Calu3 (cell line): ENCODE measurements around the gene TTLL11. TPM values are rescaled to one million over a fixed set of nuclear protein-coding genes. Genes with fewer than 3 reads are reported as not detected.

ENCODE experiments used
- BruUV-seq: library from RNA; stranded (reverse); fragments of 400-500 nt; replicated peaks from 2 replicates; lab custom pipeline; 2021; lab: Mats Ljungman, UMichigan
- CTCF ChIA-PET: fragments of 300-600 bp; sonication (Branson Sonifier 250); formaldehyde crosslinking; loops from one replicate; lab custom pipeline; 2022; ENCODE audit warnings: antibody characterized with exemption; lab: Charles Lee
- DNase-seq: peaks from one replicate; pipeline ENCODE4 v3.0.0; 2022
- H3K27ac Mint-ChIP-seq: one replicate; pipeline ENCODE4 v1.8.0; 2022; ENCODE audit warnings: mixed read lengths; ENCODE audit not compliant: unreplicated experiment
- H3K27me3 Mint-ChIP-seq: one replicate; pipeline ENCODE4 v1.8.0; 2022; ENCODE audit warnings: mixed read lengths; ENCODE audit not compliant: unreplicated experiment
- H3K36me3 Mint-ChIP-seq: one replicate; pipeline ENCODE4 v1.8.0; 2022; ENCODE audit warnings: mild to moderate bottlenecking, moderate library complexity, mixed read lengths; ENCODE audit not compliant: insufficient read depth, unreplicated experiment
- H3K4me1 Mint-ChIP-seq: one replicate; pipeline ENCODE4 v1.8.0; 2022; ENCODE audit warnings: mild to moderate bottlenecking, low read depth, mixed read lengths; ENCODE audit not compliant: unreplicated experiment
- H3K4me3 Mint-ChIP-seq: one replicate; pipeline ENCODE4 v1.8.0; 2022; ENCODE audit warnings: mild to moderate bottlenecking, low read depth, moderate library complexity, mixed read lengths; ENCODE audit not compliant: unreplicated experiment
- H3K9me3 Mint-ChIP-seq: one replicate; pipeline ENCODE4 v1.8.0; 2022; ENCODE audit warnings: low read depth, mixed read lengths; ENCODE audit not compliant: unreplicated experiment
- intact Hi-C: fragments of 100-400 bp; cut with micrococcal nuclease; formaldehyde crosslinking; loops from one replicate; pipeline ENCODE4 v1.10.0; 2022; ENCODE audit not compliant: unreplicated experiment
- total RNA-seq: library from RNA; stranded (reverse); gene quantifications from 2 replicates; pipeline ENCODE4 v1.2.3, GENCODE V29; 2022
- TF ChIP-seq, protein P1 (sequence below): fragments of 200-600 bp; IDR thresholded peaks from one replicate; pipeline ENCODE4 v1.8.0; 2022; ENCODE audit warnings: antibody characterized with exemption; ENCODE audit not compliant: unreplicated experiment

Gene TTLL11
- total RNA-seq, 1 experiment from 2014 or later, result 10.5 TPM

DNA sequence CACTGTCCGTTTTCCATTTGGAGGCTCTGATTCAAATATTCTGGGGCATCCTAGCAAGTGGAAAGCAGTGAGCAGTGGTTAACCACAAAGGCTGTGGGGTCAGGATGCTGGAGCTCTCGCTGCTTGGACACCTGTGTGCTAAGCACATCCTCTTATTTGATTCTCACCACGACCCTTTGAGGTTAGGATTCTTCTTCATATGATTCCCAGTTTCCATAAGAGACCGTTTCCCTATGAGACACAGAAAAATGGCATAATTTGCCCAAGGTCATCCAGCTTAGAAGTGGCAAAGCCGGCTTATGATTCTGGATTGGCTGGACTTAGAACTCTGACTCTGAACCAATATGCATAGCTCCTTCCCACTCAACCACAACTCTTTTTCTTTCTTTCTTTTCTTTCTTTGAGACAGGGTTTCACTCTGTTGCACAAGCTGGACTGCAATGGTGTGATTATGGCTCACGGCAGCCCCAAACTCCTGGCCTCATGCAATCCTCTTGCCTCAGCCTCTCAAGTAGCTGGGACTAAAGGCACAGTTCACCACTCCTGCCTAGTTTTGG, 207.7 kb downstream of the TTLL11 start:
- H3K27ac Mint-ChIP-seq, result no peak overlapping the region

GRCh38 chr9:121884057-121884541, 209.0 kb downstream of the TTLL11 start:
- TF ChIP-seq, protein P1, sequence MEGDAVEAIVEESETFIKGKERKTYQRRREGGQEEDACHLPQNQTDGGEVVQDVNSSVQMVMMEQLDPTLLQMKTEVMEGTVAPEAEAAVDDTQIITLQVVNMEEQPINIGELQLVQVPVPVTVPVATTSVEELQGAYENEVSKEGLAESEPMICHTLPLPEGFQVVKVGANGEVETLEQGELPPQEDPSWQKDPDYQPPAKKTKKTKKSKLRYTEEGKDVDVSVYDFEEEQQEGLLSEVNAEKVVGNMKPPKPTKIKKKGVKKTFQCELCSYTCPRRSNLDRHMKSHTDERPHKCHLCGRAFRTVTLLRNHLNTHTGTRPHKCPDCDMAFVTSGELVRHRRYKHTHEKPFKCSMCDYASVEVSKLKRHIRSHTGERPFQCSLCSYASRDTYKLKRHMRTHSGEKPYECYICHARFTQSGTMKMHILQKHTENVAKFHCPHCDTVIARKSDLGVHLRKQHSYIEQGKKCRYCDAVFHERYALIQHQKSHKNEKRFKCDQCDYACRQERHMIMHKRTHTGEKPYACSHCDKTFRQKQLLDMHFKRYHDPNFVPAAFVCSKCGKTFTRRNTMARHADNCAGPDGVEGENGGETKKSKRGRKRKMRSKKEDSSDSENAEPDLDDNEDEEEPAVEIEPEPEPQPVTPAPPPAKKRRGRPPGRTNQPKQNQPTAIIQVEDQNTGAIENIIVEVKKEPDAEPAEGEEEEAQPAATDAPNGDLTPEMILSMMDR, result no peak
- H3K27me3 Mint-ChIP-seq, result no peaks in the 10 kb centered on the region
- no peak overlapping the region for H3K4me3 Mint-ChIP-seq
- no peaks in the 10 kb centered on the region for H3K9me3 Mint-ChIP-seq
- CTCF ChIA-PET, result no interaction called here
- intact Hi-C loops, result no loop called here
- DNase-seq, result no peak
- H3K27ac Mint-ChIP-seq, result no peak overlapping the region
- peaks cover 4% of the 10 kb centered on the region for H3K36me3 Mint-ChIP-seq
- no peaks in the 10 kb centered on the region for H3K4me1 Mint-ChIP-seq
- no TSS peak for BruUV-seq

More for the DNA sequence above, 207.7 kb downstream of the TTLL11 start:
- DNase-seq, result no peak
- CTCF ChIA-PET, result no interaction called here
- intact Hi-C loops, result no loop called here
- H3K9me3 Mint-ChIP-seq, result no peaks in the 10 kb centered on the region
- peaks cover 4% of the 10 kb centered on the region for H3K36me3 Mint-ChIP-seq
- H3K4me1 Mint-ChIP-seq, result no peaks in the 10 kb centered on the region
- H3K4me3 Mint-ChIP-seq, result no peak overlapping the region
- no peaks in the 10 kb centered on the region for H3K27me3 Mint-ChIP-seq
- no TSS peak for BruUV-seq
- TF ChIP-seq, protein P1, result no peak

GRCh38 chr9:121883281-121884056, 209.6 kb downstream of the TTLL11 start:
- TF ChIP-seq, protein P1, result no peak
- Mint-ChIP-seq H3K9me3 (no peaks in the 10 kb centered on the region), H3K4me1 (no peaks in the 10 kb centered on the region), H3K4me3 (no peak overlapping the region), H3K27me3 (no peaks in the 10 kb centered on the region), H3K36me3 (peaks cover 4% of the 10 kb centered on the region), H3K27ac (no peak overlapping the region)
- intact Hi-C loops, result no loop called here
- no TSS peak for BruUV-seq
- CTCF ChIA-PET, result no interaction called here
- no peak for DNase-seq

DNA sequence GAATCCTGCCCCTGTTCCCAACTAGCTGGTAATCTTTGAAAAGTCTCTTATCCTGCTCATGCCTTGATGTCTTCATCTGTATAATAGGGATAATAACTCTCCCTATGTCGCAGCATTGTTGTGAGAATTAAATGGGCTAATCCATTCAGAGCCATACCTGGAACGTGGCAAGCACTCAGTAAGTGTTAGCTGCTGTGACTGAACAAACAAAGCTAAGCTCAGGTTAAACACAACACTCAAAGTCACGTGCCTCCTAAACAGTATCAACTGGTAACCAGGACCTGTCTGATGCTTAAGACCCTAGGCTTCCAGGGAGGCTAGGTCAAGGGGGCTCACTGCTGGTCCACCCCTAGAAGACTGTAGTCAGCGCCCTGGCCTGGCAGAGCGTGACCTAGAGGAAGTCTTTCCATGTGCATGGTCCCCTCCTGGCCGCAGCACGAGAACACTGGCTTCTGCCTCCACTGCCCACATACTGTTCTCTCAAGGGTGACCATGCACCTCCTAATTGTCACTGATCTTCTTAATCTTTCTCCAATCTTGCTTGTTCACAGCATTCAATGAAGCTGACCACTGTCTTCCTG, 211.1 kb downstream of the TTLL11 start:
- H3K36me3 Mint-ChIP-seq, result peaks cover 4% of the 10 kb centered on the region
- H3K27ac Mint-ChIP-seq, result no peak overlapping the region
- CTCF ChIA-PET, result no interaction called here
- H3K4me1 Mint-ChIP-seq, result no peaks in the 10 kb centered on the region
- TF ChIP-seq, protein P1, result no peak
- DNase-seq, result no peak
- BruUV-seq, result no TSS peak
- no peaks in the 10 kb centered on the region for H3K27me3 Mint-ChIP-seq
- no peaks in the 10 kb centered on the region for H3K9me3 Mint-ChIP-seq
- no peak overlapping the region for H3K4me3 Mint-ChIP-seq
- intact Hi-C loops, result no loop called here
